Suprapubic skin (tissue), 3 donors: ENCODE data around the gene KCTD5.

ENCODE experiments used
- CTCF ChIP-seq, 2 donors: fragments of 200-600 bp in 1 of 2; fragments of 450-650 bp in 1 of 2; sonication (generic) in 1 of 2; IDR thresholded peaks; one replicate each; pipeline ENCODE4 v1.5.1; 2016 to 2019; ENCODE audit warnings: antibody characterized with exemption in 2 of 2, mild to moderate bottlenecking in 1 of 2, moderate library complexity in 1 of 2
- POLR2A ChIP-seq, 2 donors: fragments of 450-650 bp; IDR thresholded peaks; one replicate each; pipeline ENCODE4 v1.6.1; 2017; ENCODE audit warnings: antibody characterized with exemption in 2 of 2, mild to moderate bottlenecking in 2 of 2, moderate library complexity in 2 of 2

- TF ChIP-seq CTCF (IDR thresholded peaks at IDR 0.05) (no peak), POLR2A (IDR thresholded peaks at IDR 0.05) (no peak)
These were observed 29.2 kb downstream of the KCTD5 start for GRCh38 chr16:2711370-2712062.
